Astrocyte (in vitro differentiated cells and primary cell): ENCODE data around the gene PHAF1. TPM values are rescaled to one million over a fixed set of nuclear protein-coding genes. Genes with fewer than 3 reads are reported as not detected.

Experiments
- DNase-seq: peaks from one replicate; pipeline ENCODE4 v3.0.0-alpha.2; 2010; ENCODE audit warnings: low read depth
- FAIRE-seq: peaks from 2 replicates; lab custom pipeline; 2011; peaks lifted over from hg19 to GRCh38; lab: Jason Lieb, UNC
- H2AFZ ChIP-seq: 2 replicates; pipeline ENCODE4 v1.6.0; 2012; ENCODE audit warnings: low read depth, low read length, inconsistent platforms
- H3K27ac ChIP-seq: 2 replicates; pipeline ENCODE4 v1.5.1; 2011; ENCODE audit warnings: low read depth, low read length, inconsistent platforms
- H3K27me3 ChIP-seq: 2 replicates; pipeline ENCODE4 v1.6.0; 2011; ENCODE audit warnings: low read length, inconsistent platforms; ENCODE audit not compliant: insufficient read depth
- H3K36me3 ChIP-seq: 2 replicates; pipeline ENCODE4 v1.5.1; 2011; ENCODE audit warnings: low read length, inconsistent platforms; ENCODE audit not compliant: insufficient read depth
- H3K4me1 ChIP-seq: 2 replicates; pipeline ENCODE4 v1.5.1; 2011; ENCODE audit warnings: low read length, inconsistent platforms; ENCODE audit not compliant: insufficient read depth
- H3K4me2 ChIP-seq: 2 replicates; pipeline ENCODE4 v1.6.0; 2012; ENCODE audit warnings: low read length, inconsistent platforms
- H3K4me3 ChIP-seq: 2 replicates; pipeline ENCODE4 v1.5.1; 2011; ENCODE audit warnings: low read depth, mild to moderate bottlenecking, low read length, inconsistent platforms; ENCODE audit not compliant: insufficient read depth
- H3K79me2 ChIP-seq: 2 replicates; pipeline ENCODE4 v1.6.0; 2012; ENCODE audit warnings: mild to moderate bottlenecking, low read length, inconsistent platforms; ENCODE audit not compliant: insufficient read depth
- H3K9ac ChIP-seq: 2 replicates; pipeline ENCODE4 v1.6.0; 2012; ENCODE audit warnings: mild to moderate bottlenecking, low read length, inconsistent platforms
- H3K9me3 ChIP-seq: 2 replicates; pipeline ENCODE4 v1.5.1; 2012; ENCODE audit warnings: low read depth, mild to moderate bottlenecking, low read length, inconsistent platforms; ENCODE audit not compliant: insufficient read depth
- H4K20me1 ChIP-seq: 2 replicates; pipeline ENCODE4 v1.6.0; 2012; ENCODE audit warnings: low read length, inconsistent platforms; ENCODE audit not compliant: insufficient read depth
- H3K27ac Mint-ChIP-seq: one replicate; pipeline ENCODE4 v1.8.0; 2021; ENCODE audit warnings: mild to moderate bottlenecking, mixed read lengths; ENCODE audit not compliant: unreplicated experiment
- H3K27me3 Mint-ChIP-seq: one replicate; pipeline ENCODE4 v1.8.0; 2021; ENCODE audit warnings: low read depth, mixed read lengths; ENCODE audit not compliant: unreplicated experiment
- H3K36me3 Mint-ChIP-seq: one replicate; pipeline ENCODE4 v1.8.0; 2021; ENCODE audit warnings: low read depth, mixed read lengths; ENCODE audit not compliant: unreplicated experiment
- H3K4me1 Mint-ChIP-seq: one replicate; pipeline ENCODE4 v1.8.0; 2021; ENCODE audit warnings: low read depth, mixed read lengths; ENCODE audit not compliant: unreplicated experiment
- H3K4me3 Mint-ChIP-seq: one replicate; pipeline ENCODE4 v1.8.0; 2021; ENCODE audit warnings: mild to moderate bottlenecking, moderate library complexity, mixed read lengths; ENCODE audit not compliant: unreplicated experiment
- H3K9me3 Mint-ChIP-seq: one replicate; pipeline ENCODE4 v1.8.0; 2021; ENCODE audit warnings: mild to moderate bottlenecking, mixed read lengths; ENCODE audit not compliant: unreplicated experiment
- EZH2 ChIP-seq: IDR thresholded peaks from 2 replicates; pipeline ENCODE4 v1.6.1; 2012; ENCODE audit warnings: mild to moderate bottlenecking, low read length, inconsistent platforms; ENCODE audit not compliant: insufficient read depth
- total RNA-seq: library from RNA; stranded (reverse); gene quantifications from 2 replicates; pipeline ENCODE4 v1.2.1, GENCODE V29; 2021
- TF ChIP-seq, protein P1 (sequence below): IDR thresholded peaks from 2 replicates; pipeline ENCODE4 v1.5.1; 2011; ENCODE audit warnings: low read depth, mild to moderate bottlenecking, inconsistent platforms, low read length, moderate library complexity; ENCODE audit not compliant: insufficient read depth

PHAF1 gene
- total RNA-seq, 1 donor from 2014 or later: 17.1 TPM

GRCh38 chr16:67190448-67191399, 81.0 kb downstream of the PHAF1 start:
- H2AFZ ChIP-seq: no peak overlapping the region
- Mint-ChIP-seq H3K27me3 (no peaks in the 10 kb centered on the region), H3K4me3 (peak overlapping the region; percentile 93), H3K4me1 (peaks cover 21% of the 10 kb centered on the region), H3K9me3 (no peaks in the 10 kb centered on the region), H3K27ac (no peak overlapping the region), H3K36me3 (peaks cover 15% of the 10 kb centered on the region)
- peaks cover 15% of the 10 kb centered on the region for H3K4me1 ChIP-seq
- no peak overlapping the region for H3K27ac ChIP-seq
- H3K4me2 ChIP-seq: no peak overlapping the region
- H3K9ac ChIP-seq: no peak overlapping the region
- TF ChIP-seq, protein P1, sequence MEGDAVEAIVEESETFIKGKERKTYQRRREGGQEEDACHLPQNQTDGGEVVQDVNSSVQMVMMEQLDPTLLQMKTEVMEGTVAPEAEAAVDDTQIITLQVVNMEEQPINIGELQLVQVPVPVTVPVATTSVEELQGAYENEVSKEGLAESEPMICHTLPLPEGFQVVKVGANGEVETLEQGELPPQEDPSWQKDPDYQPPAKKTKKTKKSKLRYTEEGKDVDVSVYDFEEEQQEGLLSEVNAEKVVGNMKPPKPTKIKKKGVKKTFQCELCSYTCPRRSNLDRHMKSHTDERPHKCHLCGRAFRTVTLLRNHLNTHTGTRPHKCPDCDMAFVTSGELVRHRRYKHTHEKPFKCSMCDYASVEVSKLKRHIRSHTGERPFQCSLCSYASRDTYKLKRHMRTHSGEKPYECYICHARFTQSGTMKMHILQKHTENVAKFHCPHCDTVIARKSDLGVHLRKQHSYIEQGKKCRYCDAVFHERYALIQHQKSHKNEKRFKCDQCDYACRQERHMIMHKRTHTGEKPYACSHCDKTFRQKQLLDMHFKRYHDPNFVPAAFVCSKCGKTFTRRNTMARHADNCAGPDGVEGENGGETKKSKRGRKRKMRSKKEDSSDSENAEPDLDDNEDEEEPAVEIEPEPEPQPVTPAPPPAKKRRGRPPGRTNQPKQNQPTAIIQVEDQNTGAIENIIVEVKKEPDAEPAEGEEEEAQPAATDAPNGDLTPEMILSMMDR: no peak
- TF ChIP-seq EZH2: no peak
- no peak for DNase-seq
- H3K36me3 ChIP-seq: peaks cover 18% of the 10 kb centered on the region
- no peaks in the 10 kb centered on the region for H3K9me3 ChIP-seq
- no peak overlapping the region for H3K4me3 ChIP-seq
- H3K79me2 ChIP-seq: peaks cover 36% of the 10 kb centered on the region
- FAIRE-seq: no peak
- no peaks in the 10 kb centered on the region for H3K27me3 ChIP-seq
- peaks cover 40% of the 10 kb centered on the region for H4K20me1 ChIP-seq

DNA sequence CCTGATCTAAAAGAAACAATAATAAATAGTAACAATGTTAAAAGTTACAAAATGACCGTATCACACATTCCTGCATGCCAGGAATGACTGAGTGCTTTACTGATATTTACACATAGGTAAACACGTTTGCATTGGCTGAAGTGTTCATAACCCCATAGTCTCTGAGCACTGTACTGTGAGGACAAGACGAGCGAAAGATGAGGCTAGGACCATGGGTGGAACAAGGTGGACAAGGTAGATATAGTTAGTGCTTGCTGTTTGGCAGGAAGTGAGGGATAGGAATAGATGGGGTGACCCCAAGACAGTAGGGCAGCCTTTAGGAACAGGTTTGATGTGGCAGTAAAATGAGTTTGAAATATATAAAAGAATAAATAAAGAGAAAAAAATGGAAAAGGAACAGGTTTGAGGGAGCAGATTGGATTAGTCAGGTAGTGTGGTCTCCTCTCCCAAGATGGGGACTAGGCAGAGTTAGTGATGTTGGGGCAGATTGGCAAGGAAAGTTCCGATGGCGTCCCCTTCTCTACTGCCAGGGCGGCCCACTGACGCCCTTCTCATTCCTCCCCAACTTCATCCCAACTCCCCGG, 81.8 kb downstream of the PHAF1 start:
- peak overlapping the region; percentile 66 for H3K27ac Mint-ChIP-seq
- FAIRE-seq (no peak), DNase-seq (no peak)
- H3K9me3 Mint-ChIP-seq: no peaks in the 10 kb centered on the region
- peak overlapping the region; percentile 89 for H3K4me3 ChIP-seq
- H3K4me1 Mint-ChIP-seq: peaks cover 18% of the 10 kb centered on the region
- peak overlapping the region; percentile 95 for H3K4me2 ChIP-seq
- H3K79me2 ChIP-seq: peaks cover 36% of the 10 kb centered on the region
- H3K4me1 ChIP-seq: peaks cover 15% of the 10 kb centered on the region
- H3K4me3 Mint-ChIP-seq: peak overlapping the region; percentile 93
- H3K36me3 ChIP-seq: peaks cover 26% of the 10 kb centered on the region
- peaks cover 18% of the 10 kb centered on the region for H3K36me3 Mint-ChIP-seq
- TF ChIP-seq EZH2: no peak
- TF ChIP-seq, protein P1: no peak
- H3K9ac ChIP-seq: peak overlapping the region; percentile 93
- H3K27ac ChIP-seq: no peak overlapping the region
- H3K9me3 ChIP-seq: no peaks in the 10 kb centered on the region
- H3K27me3 ChIP-seq: no peaks in the 10 kb centered on the region
- H3K27me3 Mint-ChIP-seq: no peaks in the 10 kb centered on the region
- peak overlapping the region; percentile 51 for H2AFZ ChIP-seq
- H4K20me1 ChIP-seq: peaks cover 40% of the 10 kb centered on the region
